HFF-Myc (cell line): ENCODE results near the gene PRKN.

ENCODE experiments used
- DNase-seq: peaks from one replicate; pipeline ENCODE4 v3.0.0-alpha.2; 2011; ENCODE audit warnings: low read depth; ENCODE audit errors: extremely low read depth
- H3K4me3 ChIP-seq: replicated peaks from 2 replicates; pipeline ENCODE4 v1.5.1; 2011; ENCODE audit warnings: low read depth, mild to moderate bottlenecking, control low read depth, low read length
- CTCF ChIP-seq: IDR thresholded peaks from 2 replicates; pipeline ENCODE4 v1.5.1; 2012; ENCODE audit warnings: mild to moderate bottlenecking, low read depth, low read length, control low read depth; ENCODE audit errors: missing control alignments

Gene PRKN

GRCh38 chr6:162416831-162417537, 310.6 kb downstream of the PRKN start:
- DNase-seq = no peak
- H3K4me3 ChIP-seq = no peak overlapping the region
- TF ChIP-seq CTCF = no peak

GRCh38 chr6:162416307-162416706, 311.3 kb downstream of the PRKN start:
- no peak for TF ChIP-seq CTCF
- DNase-seq = no peak
- H3K4me3 ChIP-seq = no peak overlapping the region

GRCh38 chr6:162409741-162410691, 317.6 kb downstream of the PRKN start:
- no peak for TF ChIP-seq CTCF
- H3K4me3 ChIP-seq = no peak overlapping the region
- no peak for DNase-seq

GRCh38 chr6:162408826-162409535, 318.6 kb downstream of the PRKN start:
- no peak for TF ChIP-seq CTCF
- DNase-seq = no peak
- H3K4me3 ChIP-seq = no peak overlapping the region

GRCh38 chr6:162404951-162405350, 322.6 kb downstream of the PRKN start:
- no peak for DNase-seq
- H3K4me3 ChIP-seq = no peak overlapping the region
- no peak for TF ChIP-seq CTCF

GRCh38 chr6:162403031-162403430, 324.5 kb downstream of the PRKN start:
- H3K4me3 ChIP-seq = no peak overlapping the region
- DNase-seq = no peak
- no peak for TF ChIP-seq CTCF
